ENCODE data around the gene GAD1.

- TF ChIP-seq CTCF (IDR thresholded peaks at IDR 0.05; ENCODE audit: low read depth, low read length) (no peak), EZH2phosphoT487 (IDR thresholded peaks at IDR 0.05; ENCODE audit: low read depth) (no peak)
Observed at GRCh38 chr2:170806548-170806947, 10.1 kb upstream of the GAD1 start.

Data from OCI-LY3 (cell line).